HEK293T (cell line): Measurements from ENCODE around the gene IL21R.

ENCODE experiments used
- ARNT ChIP-seq: fragments of 450-650 bp; IDR thresholded peaks from 2 replicates; pipeline ENCODE4 v1.6.1; 2017; ENCODE audit warnings: mild to moderate bottlenecking
- BHLHE40 ChIP-seq: fragments of 450-650 bp; IDR thresholded peaks from 2 replicates; pipeline ENCODE4 v1.6.1; 2016; ENCODE audit warnings: mild to moderate bottlenecking, moderate library complexity, borderline replicate concordance
- CTBP1 ChIP-seq: fragments of 450-650 bp; IDR thresholded peaks from 2 replicates; pipeline ENCODE4 v1.6.1; 2016; ENCODE audit warnings: borderline replicate concordance
- ELF4 ChIP-seq: fragments of 450-650 bp; IDR thresholded peaks from 2 replicates; pipeline ENCODE4 v1.6.1; 2017; ENCODE audit warnings: antibody characterized with exemption
- FOXA1 ChIP-seq: fragments of 450-650 bp; IDR thresholded peaks from 2 replicates; pipeline ENCODE4 v1.6.1; 2016; ENCODE audit warnings: mild to moderate bottlenecking
- FOXK2 ChIP-seq: fragments of 450-650 bp; IDR thresholded peaks from 2 replicates; pipeline ENCODE4 v1.6.1; 2016; ENCODE audit warnings: mild to moderate bottlenecking
- FOXM1 ChIP-seq: fragments of 450-650 bp; IDR thresholded peaks from 2 replicates; pipeline ENCODE4 v1.6.1; 2017; ENCODE audit warnings: mild to moderate bottlenecking, borderline replicate concordance
- HDGF ChIP-seq: fragments of 450-650 bp; IDR thresholded peaks from 2 replicates; pipeline ENCODE4 v1.6.1; 2017; ENCODE audit warnings: antibody characterized with exemption, borderline replicate concordance
- NFRKB ChIP-seq: fragments of 450-650 bp; IDR thresholded peaks from 2 replicates; pipeline ENCODE4 v1.6.1; 2016; ENCODE audit warnings: mild to moderate bottlenecking, moderate library complexity
- PKNOX1 ChIP-seq: fragments of 450-650 bp; IDR thresholded peaks from 2 replicates; pipeline ENCODE4 v1.6.1; 2016
- SP1 ChIP-seq: fragments of 450-650 bp; IDR thresholded peaks from 2 replicates; pipeline ENCODE4 v1.6.1; 2017
- SUZ12 ChIP-seq: fragments of 450-650 bp; IDR thresholded peaks from 2 replicates; pipeline ENCODE4 v1.6.1; 2016; ENCODE audit warnings: mild to moderate bottlenecking
- TARDBP ChIP-seq: fragments of 450-650 bp; IDR thresholded peaks from 2 replicates; pipeline ENCODE4 v1.6.1; 2016
- ZNF384 ChIP-seq: fragments of 450-650 bp; IDR thresholded peaks from 2 replicates; pipeline ENCODE4 v1.6.1; 2016

GRCh38 chr16:27384425-27384824 lies 17.5 kb upstream of the IL21R start:
- no peak for TF ChIP-seq FOXK2
- no peak for TF ChIP-seq ZNF384
- TF ChIP-seq NFRKB, result no peak
- TF ChIP-seq BHLHE40, result no peak
- no peak for TF ChIP-seq SP1
- no peak for TF ChIP-seq TARDBP
- no peak for TF ChIP-seq HDGF
- TF ChIP-seq SUZ12, result no peak
- TF ChIP-seq FOXA1, result no peak
- no peak for TF ChIP-seq ARNT
- no peak for TF ChIP-seq PKNOX1
- TF ChIP-seq FOXM1, result no peak
- TF ChIP-seq ELF4, result no peak
- no peak for TF ChIP-seq CTBP1
